HUES6 (cell line): ENCODE data around the gene CREBBP.

Experiments
- H3K27ac ChIP-seq: 2 replicates; pipeline ENCODE4 v1.7.0; 2013; ENCODE audit warnings: low read depth, mild to moderate bottlenecking, low read length, inconsistent platforms
- H3K27me3 ChIP-seq: 2 replicates; pipeline ENCODE4 v1.6.1; 2013; ENCODE audit warnings: low read length; ENCODE audit not compliant: control insufficient read depth, insufficient read depth
- H3K36me3 ChIP-seq: 2 replicates; pipeline ENCODE4 v1.6.1; 2013; ENCODE audit warnings: low read length; ENCODE audit not compliant: control insufficient read depth, insufficient read depth
- H3K4me1 ChIP-seq: 2 replicates; pipeline ENCODE4 v1.6.1; 2013; ENCODE audit warnings: low read length; ENCODE audit not compliant: control insufficient read depth, insufficient read depth
- H3K4me3 ChIP-seq: 2 replicates; pipeline ENCODE4 v1.5.1; 2013; ENCODE audit warnings: low read depth, low read length
- H3K9ac ChIP-seq: one replicate; pipeline ENCODE4 v1.6.1; 2013; ENCODE audit warnings: mild to moderate bottlenecking, low read length
- H3K9me3 ChIP-seq: 2 replicates; pipeline ENCODE4 v1.6.1; 2013; ENCODE audit warnings: low read depth, low read length; ENCODE audit not compliant: control insufficient read depth, insufficient read depth

The CREBBP gene

GRCh38 chr16:3868556-3868955, 12.0 kb downstream of the CREBBP start:
- H3K4me3 ChIP-seq, result no peak overlapping the region
- H3K27ac ChIP-seq, result no peak overlapping the region
- H3K9ac ChIP-seq, result no peak overlapping the region
- no peaks in the 10 kb centered on the region for H3K9me3 ChIP-seq
- no peaks in the 10 kb centered on the region for H3K27me3 ChIP-seq
- H3K4me1 ChIP-seq, result peaks cover 27% of the 10 kb centered on the region
- H3K36me3 ChIP-seq, result no peaks in the 10 kb centered on the region

DNA sequence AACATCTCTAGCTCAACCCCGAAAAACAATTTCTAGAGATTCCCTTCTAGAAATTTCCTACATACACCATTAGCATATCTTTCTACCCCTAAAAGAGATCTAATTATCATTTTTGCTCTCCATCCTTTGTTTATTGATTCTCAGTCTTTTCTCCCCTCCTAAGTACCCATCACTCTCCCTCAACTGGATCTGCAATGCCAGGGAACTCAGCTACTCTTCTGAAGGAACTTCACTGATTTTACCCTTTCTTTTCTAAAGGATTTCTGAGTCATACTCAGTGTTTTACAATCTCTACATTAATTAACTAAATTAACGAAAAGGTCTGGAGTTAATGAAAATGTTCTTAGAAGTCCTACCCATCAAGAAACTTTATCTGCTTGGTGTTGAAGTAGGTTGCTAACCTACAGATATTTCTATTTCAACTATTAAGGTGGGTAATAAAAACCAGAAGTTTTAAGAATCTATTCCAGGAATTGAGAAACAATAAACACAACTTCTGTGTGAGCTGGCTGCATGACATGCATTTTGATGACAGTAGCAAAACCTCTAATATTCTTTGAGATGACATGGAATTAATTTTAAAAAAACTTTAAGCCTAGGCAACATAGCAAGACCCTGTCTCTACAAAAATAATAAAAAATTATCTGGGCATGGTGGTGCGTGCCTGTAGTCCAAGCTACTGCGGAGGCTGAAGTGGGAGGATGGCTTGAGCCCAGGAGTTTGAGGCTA, 13.6 kb downstream of the CREBBP start:
- H3K27me3 ChIP-seq, result no peaks in the 10 kb centered on the region
- no peak overlapping the region for H3K27ac ChIP-seq
- peaks cover 25% of the 10 kb centered on the region for H3K4me1 ChIP-seq
- H3K9ac ChIP-seq, result no peak overlapping the region
- H3K36me3 ChIP-seq, result no peaks in the 10 kb centered on the region
- H3K4me3 ChIP-seq, result no peak overlapping the region
- H3K9me3 ChIP-seq, result no peaks in the 10 kb centered on the region

DNA sequence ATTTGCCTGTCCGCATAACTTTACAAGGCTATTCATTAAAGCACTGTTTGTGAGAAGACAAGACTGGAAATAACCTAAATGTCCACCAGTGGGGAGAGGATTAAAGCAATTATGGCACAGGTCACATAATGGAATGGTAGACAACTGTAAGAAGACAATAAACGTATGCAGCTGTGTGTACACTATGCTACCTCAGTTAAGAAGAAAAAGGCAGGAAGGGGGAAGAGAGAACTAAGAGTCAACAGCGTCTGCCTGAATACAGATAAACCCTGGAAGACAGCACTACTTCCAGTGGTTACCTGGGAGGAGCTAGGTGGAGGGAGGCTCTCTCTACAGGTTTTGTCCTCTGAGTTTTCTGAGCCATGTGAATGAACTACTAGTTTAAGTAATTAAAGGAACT, 15.3 kb downstream of the CREBBP start:
- no peak overlapping the region for H3K9ac ChIP-seq
- H3K27ac ChIP-seq, result no peak overlapping the region
- H3K4me1 ChIP-seq, result peaks cover 28% of the 10 kb centered on the region
- no peaks in the 10 kb centered on the region for H3K9me3 ChIP-seq
- H3K4me3 ChIP-seq, result no peak overlapping the region
- no peaks in the 10 kb centered on the region for H3K36me3 ChIP-seq
- no peaks in the 10 kb centered on the region for H3K27me3 ChIP-seq

- H3K9me3 ChIP-seq, result no peaks in the 10 kb centered on the region
- no peak overlapping the region for H3K27ac ChIP-seq
- peaks cover 28% of the 10 kb centered on the region for H3K4me1 ChIP-seq
- no peaks in the 10 kb centered on the region for H3K36me3 ChIP-seq
- H3K4me3 ChIP-seq, result no peak overlapping the region
- H3K9ac ChIP-seq, result no peak overlapping the region
- no peaks in the 10 kb centered on the region for H3K27me3 ChIP-seq
These were observed 16.0 kb downstream of the CREBBP start for GRCh38 chr16:3864562-3864961.

GRCh38 chr16:3863587-3863986, 16.9 kb downstream of the CREBBP start:
- Histone ChIP-seq H3K9ac (no peak overlapping the region), H3K4me3 (no peak overlapping the region), H3K27ac (no peak overlapping the region), H3K9me3 (no peaks in the 10 kb centered on the region), H3K36me3 (no peaks in the 10 kb centered on the region), H3K27me3 (no peaks in the 10 kb centered on the region), H3K4me1 (peaks cover 23% of the 10 kb centered on the region)

GRCh38 chr16:3861808-3862451, 18.6 kb downstream of the CREBBP start:
- Histone ChIP-seq H3K27me3 (no peaks in the 10 kb centered on the region), H3K27ac (no peak overlapping the region), H3K9me3 (no peaks in the 10 kb centered on the region), H3K4me1 (peaks cover 38% of the 10 kb centered on the region), H3K36me3 (no peaks in the 10 kb centered on the region), H3K4me3 (no peak overlapping the region), H3K9ac (no peak overlapping the region)

DNA sequence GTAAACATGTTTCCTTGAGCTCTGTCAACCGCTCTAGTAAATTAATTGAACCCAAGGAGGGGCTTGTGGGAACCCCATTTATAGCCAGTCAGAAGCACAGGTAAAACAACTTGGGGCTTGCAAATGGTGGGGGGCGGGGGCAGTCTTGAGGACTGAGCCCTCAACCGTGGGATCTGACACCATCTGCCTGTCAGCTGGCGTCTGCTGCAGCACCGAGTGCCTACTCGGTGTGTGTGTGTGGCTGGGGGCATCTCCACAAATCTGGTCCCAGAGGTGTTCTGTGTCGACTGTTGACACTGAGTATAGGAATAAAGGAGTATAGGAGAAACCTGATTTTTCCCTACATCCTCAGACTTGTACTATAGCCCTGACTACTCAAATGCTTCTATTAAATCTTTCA, 20.6 kb downstream of the CREBBP start:
- Histone ChIP-seq H3K9me3 (no peaks in the 10 kb centered on the region), H3K9ac (no peak overlapping the region), H3K4me1 (peaks cover 41% of the 10 kb centered on the region), H3K27ac (no peak overlapping the region), H3K36me3 (no peaks in the 10 kb centered on the region), H3K27me3 (no peaks in the 10 kb centered on the region), H3K4me3 (no peak overlapping the region)

DNA sequence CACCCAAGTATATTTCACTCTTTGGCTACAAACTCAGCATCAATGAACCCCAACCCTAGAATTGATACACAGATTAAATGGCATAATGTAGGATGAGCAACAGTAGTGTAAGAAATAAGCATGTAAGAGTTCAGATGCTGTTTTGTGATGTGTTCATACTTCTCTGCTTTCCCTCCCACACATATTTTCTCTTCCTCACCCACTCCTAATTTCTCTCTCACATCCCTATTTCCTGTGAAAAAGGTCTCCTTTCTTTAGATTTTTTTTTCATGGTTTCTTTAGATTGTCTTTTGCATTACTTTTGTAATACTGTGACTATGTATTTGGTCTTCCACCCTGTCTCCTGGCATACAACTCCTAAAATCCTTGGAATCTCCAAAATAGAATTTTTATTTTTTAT, 21.7 kb downstream of the CREBBP start:
- Histone ChIP-seq H3K9ac (no peak overlapping the region), H3K4me3 (no peak overlapping the region), H3K27me3 (no peaks in the 10 kb centered on the region), H3K9me3 (no peaks in the 10 kb centered on the region), H3K36me3 (no peaks in the 10 kb centered on the region), H3K4me1 (peaks cover 37% of the 10 kb centered on the region), H3K27ac (no peak overlapping the region)

- no peak overlapping the region for H3K4me3 ChIP-seq
- no peak overlapping the region for H3K9ac ChIP-seq
- H3K27ac ChIP-seq, result no peak overlapping the region
- H3K27me3 ChIP-seq, result no peaks in the 10 kb centered on the region
- no peaks in the 10 kb centered on the region for H3K36me3 ChIP-seq
- no peaks in the 10 kb centered on the region for H3K9me3 ChIP-seq
- peaks cover 26% of the 10 kb centered on the region for H3K4me1 ChIP-seq
These were observed 23.1 kb downstream of the CREBBP start for GRCh38 chr16:3857189-3858043.

- peaks cover 18% of the 10 kb centered on the region for H3K4me1 ChIP-seq
- no peaks in the 10 kb centered on the region for H3K9me3 ChIP-seq
- H3K36me3 ChIP-seq, result no peaks in the 10 kb centered on the region
- no peak overlapping the region for H3K9ac ChIP-seq
- no peak overlapping the region for H3K4me3 ChIP-seq
- H3K27ac ChIP-seq, result no peak overlapping the region
- no peaks in the 10 kb centered on the region for H3K27me3 ChIP-seq
These were observed 24.0 kb downstream of the CREBBP start for GRCh38 chr16:3856367-3857141.
